AG10803 (cell line): ENCODE measurements around the gene STT3B.
"Not testable (repeated sequence)": the region's sequence is repeated elsewhere in the genome, so short reads cannot be mapped to it uniquely, and the experiment has no call there.

Source experiments
- DNase-seq: peaks from one replicate; pipeline ENCODE4 v3.0.0; 2010; ENCODE audit warnings: low read depth
- H3K4me3 ChIP-seq: 2 replicates; pipeline ENCODE4 v1.5.1; 2011; ENCODE audit warnings: mild to moderate bottlenecking, low read length, control low read depth
- CTCF ChIP-seq: conservative IDR thresholded peaks from 2 replicates; pipeline ENCODE4 v1.5.1; 2011; ENCODE audit warnings: mild to moderate bottlenecking, low read length, control low read depth, inconsistent platforms

The STT3B gene

DNA sequence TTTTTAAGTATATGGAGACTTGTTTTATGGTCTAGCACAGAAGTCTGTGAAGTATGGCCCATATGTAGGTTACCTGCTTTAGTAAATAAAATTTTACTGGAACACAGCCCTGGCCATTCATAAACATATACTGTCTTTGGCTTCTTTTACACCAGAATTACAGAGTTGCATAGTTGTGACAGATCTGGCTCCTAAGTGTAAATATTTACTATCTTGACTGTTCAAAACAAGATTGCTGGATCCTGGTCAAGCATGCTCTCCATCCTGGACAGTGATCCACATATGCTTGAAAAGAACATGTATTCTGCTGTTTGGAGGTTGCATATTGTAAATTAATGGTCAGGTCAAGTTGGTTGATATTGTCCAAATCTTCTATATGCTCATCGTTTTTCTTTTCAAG is 57.9 kb downstream of the STT3B start:
- no peak for TF ChIP-seq CTCF
- DNase-seq: no peak
- H3K4me3 ChIP-seq: no peak overlapping the region

DNA sequence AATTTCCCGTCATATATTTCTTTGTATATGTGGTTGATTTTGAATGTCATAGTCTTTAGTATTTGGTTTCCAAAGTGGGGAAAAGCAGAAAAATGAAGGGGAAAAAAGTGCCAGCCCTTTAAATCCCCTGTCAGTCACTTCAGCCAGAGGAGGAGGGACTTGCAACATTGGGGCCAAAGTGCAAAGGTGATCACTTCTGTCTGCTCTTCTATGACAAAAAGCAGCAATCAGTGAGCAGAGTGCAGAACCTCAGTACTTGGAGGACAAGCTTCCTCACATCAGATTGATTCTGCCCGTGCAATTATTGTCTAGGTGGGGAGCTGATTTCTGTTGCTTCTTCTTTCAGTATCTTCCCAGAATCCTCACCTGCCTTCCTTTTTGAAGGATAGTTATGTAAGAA is 60.0 kb downstream of the STT3B start:
- DNase-seq: no peak
- TF ChIP-seq CTCF: no peak
- H3K4me3 ChIP-seq: no peak overlapping the region

- no peak overlapping the region for H3K4me3 ChIP-seq
- no peak for DNase-seq
- TF ChIP-seq CTCF: no peak
These were observed 63.5 kb downstream of the STT3B start for GRCh38 chr3:31596176-31596575.

DNA sequence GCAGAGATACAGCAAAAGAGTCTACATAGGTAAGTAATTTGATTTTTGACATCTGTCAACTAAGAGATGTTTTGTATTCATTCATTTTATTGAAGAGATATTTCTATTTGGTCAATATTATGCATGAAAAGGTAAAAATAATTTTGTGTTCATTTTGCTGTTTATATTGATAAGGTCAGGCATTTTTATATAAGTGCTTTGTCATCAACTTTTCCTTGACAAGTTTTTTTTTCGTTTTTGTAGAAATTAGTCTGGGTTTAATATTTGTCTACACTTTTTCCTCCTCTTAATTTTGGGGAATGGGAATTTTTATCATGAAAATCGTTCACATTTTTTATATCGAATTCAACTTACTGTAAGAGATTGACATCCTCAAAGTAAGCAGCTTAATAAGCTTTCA is 67.7 kb downstream of the STT3B start:
- DNase-seq: no peak
- no peak for TF ChIP-seq CTCF
- H3K4me3 ChIP-seq: no peak overlapping the region

- not testable (repeated sequence) for DNase-seq, H3K4me3 ChIP-seq
These were observed 72.6 kb downstream of the STT3B start for GRCh38 chr3:31605333-31605732.

GRCh38 chr3:31606453-31606852 is 73.7 kb downstream of the STT3B start:
- no peak for DNase-seq
- TF ChIP-seq CTCF: no peak
- no peak overlapping the region for H3K4me3 ChIP-seq

DNA sequence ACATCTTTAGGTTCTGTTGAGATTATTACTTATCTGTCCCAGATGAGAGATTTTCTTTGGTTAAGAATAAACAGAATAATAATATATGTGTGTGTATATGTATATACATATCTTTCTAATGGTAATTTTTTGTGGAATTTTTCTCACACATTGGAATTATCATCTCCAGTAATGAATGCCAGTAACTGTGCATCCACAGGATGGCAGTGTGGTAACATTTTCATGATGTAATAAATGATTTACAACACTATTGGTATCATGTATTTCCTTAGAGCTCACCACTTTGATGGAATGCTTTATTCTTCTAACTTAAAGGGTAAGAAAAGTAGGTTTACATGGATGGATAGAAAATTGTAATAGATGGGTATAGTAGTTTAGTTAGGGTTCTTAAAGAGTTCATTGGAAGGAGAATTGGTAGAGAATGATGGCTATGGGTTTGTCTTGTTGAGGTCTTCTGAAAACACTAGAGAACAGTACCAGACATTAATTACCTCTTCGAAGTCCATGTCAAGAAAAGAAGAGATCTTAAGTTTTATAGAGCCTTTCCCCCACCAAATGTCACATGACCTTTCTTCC is 78.1 kb downstream of the STT3B start:
- no peak overlapping the region for H3K4me3 ChIP-seq
- peak; percentile 59 for TF ChIP-seq CTCF
- peak; percentile 30 for DNase-seq

DNA sequence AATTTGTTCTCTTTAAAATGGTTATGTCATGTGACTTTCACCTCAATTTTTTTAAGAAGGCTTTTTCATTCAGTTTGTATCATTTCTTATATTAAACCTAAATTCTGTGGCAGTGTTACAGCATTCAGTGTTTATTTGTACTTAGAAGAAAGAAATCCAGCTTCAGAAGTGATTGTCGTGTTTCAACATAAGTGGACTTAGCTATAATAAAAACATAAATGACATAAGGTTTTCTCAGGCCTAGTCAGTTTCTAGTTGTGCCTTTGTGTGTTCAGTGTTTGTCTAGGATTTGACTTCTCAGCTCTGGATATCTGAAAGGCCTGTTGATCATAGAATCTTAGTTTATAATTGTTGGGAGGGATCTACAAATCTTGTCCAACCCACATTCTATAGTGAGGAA is 80.5 kb downstream of the STT3B start:
- TF ChIP-seq CTCF: no peak
- DNase-seq: no peak
- no peak overlapping the region for H3K4me3 ChIP-seq
